Iris pigment epithelial cell (primary cell): ENCODE measurements around the gene TUBB2B.
A peak's percentile ranks its signal among the peaks of the same experiment; 100 is the strongest.

Source experiments
- DNase-seq: peaks from one replicate; pipeline ENCODE4 v3.0.0-alpha.2; 2011; ENCODE audit warnings: low read depth

Gene TUBB2B

GRCh38 chr6:3232017-3232945, 4.8 kb upstream of the TUBB2B start:
- no peak for DNase-seq

DNA sequence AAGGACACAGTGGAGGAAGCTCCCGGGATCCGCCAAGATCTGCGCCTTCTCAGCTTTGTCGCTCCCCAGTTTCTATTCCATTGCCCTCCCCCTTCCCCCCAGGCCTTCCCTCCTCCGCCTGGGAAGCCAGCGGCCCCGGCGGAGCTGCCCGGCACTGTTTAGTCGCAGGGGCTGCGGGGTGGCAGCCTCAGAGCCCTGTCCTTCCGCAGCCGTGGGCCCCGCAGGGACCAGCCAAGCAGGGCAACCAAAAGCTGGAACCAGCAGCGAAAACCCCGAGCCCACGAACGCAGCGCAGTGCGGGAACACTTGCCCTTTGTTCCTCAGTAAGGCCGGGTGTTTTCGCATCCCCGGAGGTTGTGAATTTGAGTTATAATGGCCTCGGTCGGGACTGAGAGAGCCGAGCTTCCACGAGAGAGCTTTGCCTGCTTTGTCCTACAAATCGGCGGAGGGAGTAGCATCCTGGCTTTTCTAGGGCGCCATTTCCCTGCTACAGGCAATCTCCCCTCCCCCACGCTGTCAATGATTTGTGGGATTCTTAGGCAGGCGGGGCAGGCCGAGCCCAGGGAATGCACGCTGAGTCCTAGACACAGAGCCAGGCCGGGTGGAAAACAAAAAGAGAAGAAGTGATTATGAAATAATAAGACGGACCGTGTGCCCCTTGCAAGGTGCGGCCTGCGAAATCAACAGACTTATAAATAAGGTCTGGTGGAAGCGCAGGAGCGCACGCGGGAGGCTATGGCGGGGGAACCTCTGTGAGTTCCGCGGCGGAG, 4.0 kb upstream of the TUBB2B start:
- peak; percentile 83 for DNase-seq

GRCh38 chr6:3230900-3231246, 3.4 kb upstream of the TUBB2B start:
- DNase-seq, result peak; percentile 67

GRCh38 chr6:3230256-3230882, 2.9 kb upstream of the TUBB2B start:
- DNase-seq, result no peak

DNA sequence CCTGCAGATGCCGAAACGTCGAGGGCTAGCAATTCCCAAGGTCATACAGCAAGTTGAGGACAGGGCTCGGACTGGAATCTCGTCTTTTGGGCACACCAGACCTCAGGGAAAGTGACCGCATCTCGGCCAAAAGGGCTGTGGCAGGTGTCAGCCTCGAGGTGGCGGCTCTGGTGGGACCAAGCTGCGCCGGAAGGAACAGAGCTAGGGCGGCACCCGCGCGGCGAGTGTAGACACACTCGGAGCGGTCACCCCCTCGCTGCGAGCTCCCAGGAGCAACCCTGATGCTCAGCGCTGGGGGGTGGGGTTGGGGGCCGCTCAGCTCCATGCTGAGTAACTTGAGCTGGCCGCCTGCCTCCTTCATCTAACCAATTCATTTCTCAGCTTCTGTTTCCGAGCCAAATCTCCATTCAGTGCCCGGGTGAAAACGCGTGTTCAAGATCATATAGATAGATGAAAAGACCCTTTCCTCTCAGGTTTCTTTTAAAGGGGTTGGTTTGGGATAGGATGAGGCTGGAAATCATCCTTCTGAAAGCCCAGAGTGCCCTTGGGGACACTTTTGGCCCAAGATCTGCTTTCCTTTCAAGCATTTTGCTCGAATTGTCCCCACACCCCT, 2.2 kb upstream of the TUBB2B start:
- peak; percentile 45 for DNase-seq

DNA sequence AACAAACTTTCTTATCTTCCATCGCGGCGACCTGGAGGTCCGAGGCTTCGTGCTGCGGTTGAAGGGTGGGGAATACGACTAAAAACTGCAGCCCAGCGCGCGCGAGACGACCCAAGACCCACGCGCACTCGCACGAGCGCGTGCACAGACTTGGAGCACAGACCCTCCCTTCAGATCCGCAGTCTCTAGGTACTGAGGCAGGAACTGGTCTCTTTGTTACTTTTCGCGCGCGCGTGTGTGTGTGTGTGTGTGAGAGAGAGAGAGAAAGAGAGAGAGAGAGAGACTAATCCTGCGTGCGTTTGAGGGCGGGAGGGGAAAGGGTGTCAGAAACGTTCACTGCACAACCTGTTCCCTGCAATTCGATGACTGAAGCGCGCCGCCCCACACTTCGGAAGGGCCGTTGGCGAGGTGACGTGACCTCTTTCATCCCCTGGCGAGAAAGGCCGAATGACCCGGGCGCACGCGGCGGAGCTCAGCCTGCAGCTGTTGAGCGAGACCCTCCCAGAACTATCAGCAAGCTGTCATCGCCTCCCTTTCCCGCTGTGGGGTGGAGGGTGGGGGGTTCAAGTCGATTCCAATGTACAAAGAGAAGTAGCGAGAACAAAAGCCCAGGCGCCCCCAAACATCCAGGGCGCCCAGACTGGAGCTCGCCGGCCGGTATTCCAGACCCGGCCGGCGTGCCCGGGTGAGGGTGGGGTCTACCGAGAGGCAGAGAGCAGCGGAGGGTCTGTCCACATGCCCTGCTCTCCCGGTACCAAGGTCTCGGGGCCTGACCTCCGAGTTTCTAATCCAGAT, 1.5 kb upstream of the TUBB2B start:
- DNase-seq, result no peak

DNA sequence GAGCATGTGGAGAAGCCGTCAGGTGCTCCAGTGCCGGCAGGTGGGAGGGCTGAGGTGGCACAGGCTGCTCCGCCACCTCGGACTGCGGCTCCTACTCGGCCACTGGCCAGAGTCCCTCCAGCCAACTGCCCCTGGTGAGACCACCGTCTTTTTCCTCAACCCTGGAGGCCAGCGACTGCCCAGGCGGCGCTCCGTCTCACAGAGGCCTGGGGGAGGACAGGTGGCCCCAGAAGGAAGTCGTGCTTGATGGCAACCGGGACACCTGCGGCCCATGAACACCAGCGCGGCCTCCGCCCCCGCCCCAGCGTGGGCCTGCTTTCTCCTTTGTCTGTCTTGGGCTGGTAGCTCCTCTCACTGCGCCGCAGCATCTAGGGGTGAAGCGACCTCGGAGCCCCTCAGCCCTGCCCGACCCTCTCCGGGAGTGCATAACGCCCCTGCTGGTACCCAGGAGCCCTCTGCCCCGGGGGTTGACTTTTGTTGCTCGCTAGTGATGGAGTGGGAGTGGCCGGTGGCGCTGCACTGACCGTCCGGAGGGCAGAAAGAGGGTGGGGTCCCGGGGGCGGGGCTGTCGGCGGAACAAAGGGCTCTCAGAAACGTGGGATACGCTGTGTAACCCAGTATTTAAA, 706 bp upstream of the TUBB2B start:
- DNase-seq, result no peak

DNA sequence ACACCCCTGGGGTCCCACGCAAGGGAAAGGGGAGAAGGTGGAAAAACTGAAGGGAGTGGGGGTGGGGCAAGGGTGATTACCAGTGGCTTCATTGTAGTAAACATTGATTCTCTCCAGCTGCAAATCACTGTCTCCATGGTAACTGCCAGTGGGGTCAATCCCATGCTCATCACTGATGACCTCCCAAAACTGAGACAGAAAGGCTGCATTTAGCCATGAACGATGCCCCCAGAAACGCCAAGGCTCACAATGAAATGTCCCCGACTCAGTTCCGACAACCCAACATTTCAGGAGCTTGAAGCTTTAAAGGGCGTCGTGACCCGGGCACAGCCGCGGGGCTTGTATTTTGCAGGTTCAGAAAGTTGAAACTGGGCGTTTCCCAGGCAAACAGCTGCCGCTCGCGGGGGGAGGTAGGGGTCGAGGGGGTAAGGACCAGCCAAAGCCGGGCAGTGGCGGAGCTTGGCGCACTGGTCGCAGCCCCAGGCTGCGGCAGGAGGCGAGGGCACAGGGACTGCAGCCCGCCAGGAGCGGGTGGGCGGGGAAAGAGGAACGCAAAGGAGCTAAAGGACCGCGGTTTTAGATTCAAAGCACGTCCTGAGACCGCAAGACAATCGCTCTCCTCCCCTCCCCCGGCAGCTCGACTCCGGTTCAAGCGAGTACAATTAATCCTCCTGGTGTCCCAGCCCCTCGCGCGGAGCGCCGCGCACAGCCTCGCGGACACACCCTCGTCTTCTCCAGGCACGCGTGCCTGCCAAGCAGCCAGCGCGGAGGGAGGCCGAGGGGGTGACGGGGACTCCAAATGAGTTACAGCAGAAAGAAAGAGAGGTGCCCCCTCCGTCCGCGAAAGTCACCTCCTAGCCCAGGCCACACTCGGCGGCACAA, 731 bp downstream of the TUBB2B start:
- DNase-seq, result peak; percentile 75

DNA sequence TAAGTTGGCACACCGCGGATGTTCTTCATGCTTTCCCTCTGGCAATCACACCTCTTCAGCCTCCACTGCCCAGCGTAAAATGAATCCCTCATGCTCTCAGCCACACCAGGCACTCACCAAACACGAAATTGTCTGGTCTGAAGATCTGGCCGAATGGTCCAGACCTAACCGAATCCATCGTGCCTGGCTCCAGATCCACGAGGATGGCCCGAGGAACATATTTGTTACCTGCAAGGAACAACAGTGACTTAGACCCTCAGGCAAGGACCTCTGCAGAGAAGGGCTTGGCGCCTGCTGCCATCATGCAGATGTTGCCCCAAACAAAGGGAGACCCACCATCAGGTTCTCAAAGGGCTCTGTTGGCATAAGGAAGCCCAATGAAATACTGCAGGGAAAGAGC, 1.4 kb downstream of the TUBB2B start:
- no peak for DNase-seq

- no peak for DNase-seq
Measured at GRCh38 chr6:3222506-3223038, 4.9 kb downstream of the TUBB2B start.

- no peak for DNase-seq
Measured at GRCh38 chr6:3221578-3221977, 5.9 kb downstream of the TUBB2B start.

GRCh38 chr6:3220366-3220765, 7.1 kb downstream of the TUBB2B start:
- no peak for DNase-seq

DNA sequence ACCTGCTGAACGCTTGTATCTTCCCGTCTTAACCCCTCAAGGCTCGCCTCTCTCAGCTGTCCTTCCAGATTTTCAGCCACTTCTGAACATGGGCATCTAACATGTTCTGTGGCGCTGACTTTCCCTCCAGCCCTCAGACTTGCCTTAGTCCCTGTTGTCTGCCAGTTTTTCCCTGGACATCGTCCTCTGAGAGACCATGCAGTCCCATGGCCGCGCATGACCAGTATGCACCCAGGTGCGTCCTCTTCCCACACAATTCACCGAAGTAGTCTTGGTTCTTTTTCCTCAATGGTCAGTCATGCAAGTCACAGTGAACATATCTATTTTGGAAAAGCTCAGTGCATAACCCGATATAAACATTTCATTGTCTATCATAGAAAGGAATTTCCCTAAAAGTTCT, 9.2 kb downstream of the TUBB2B start:
- DNase-seq, result no peak

DNA sequence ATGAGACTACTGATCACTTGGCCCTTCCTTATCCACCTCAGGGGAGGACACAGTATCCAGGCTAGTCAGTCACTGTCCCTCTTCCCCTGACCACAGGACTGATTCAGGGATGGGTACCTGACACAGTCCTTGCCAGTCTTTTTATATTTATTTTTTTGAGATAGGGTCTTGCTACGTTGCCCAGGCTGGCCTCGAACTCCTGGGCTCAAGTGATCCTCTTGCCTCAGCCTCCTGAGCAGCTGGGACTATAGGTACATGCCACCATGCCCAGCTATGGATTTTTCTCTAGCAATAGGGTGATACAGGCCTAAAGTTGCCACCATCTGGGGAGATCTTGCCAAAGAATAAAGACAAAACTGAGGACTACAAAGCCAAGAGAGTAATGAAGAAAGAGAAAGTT, 10.2 kb downstream of the TUBB2B start:
- DNase-seq, result no peak

- peak; percentile 55 for DNase-seq
Measured at GRCh38 chr6:3214898-3215297, 12.6 kb downstream of the TUBB2B start.

- no peak for DNase-seq
Measured at GRCh38 chr6:3213334-3213695, 14.1 kb downstream of the TUBB2B start.

DNA sequence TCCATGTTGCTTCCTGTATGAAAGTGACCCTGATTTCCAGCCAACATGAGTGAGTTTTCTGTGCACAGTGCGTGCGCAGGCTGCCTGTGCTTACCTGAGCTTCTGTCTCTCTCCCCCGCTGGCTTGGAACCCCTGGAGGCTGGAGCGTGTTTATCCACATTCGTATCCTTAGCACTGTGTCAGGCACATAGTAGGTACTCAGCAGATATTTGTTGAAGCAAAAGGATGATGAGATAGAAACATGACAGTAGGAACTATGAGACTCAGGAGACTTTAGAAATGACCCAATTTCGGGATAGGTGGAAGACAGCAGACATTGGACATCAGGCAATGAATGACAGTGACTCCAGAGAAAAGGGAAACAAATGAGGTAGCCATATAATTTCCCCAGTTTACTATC, 15.2 kb downstream of the TUBB2B start:
- DNase-seq, result no peak

- DNase-seq, result no peak
Measured at GRCh38 chr6:3211681-3212080, 15.8 kb downstream of the TUBB2B start.

DNA sequence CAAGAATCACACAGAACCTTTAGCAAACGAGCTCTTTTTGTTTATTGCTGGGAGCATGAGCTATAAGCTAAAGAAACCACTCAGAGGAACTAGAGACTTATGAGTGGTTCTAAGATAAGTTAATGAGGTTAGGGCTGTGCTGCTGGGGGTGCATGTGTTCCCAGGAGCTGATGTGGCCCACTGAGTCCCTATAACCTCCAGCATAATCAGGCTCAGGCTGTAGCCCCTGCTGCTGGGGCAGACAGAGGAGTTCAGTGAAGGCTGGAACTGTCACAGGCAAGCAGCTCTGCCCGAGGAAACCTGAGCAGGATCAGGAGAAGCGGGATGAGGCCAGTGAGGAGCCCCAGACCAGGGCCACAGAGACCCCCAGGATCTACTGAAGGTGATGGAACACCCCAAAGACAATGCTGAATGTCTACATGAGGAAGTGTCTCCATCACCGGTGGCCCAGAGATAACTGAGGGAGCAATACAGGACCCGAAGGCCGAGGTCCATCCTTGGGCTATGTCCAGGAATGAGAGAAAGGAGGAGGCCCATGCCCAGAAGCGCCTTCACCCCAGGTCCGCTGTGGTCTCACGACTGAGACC, 17.3 kb downstream of the TUBB2B start:
- DNase-seq, result no peak
